HG03457 (cell line): ENCODE measurements around the gene ADARB1.

Experiments
- ATAC-seq: cut with Tn5 transposase; IDR thresholded peaks from one replicate; pipeline ENCODE4 v1.9.1; 2021; ENCODE audit warnings: moderate number of reproducible peaks; ENCODE audit not compliant: unreplicated experiment

The ADARB1 gene

DNA sequence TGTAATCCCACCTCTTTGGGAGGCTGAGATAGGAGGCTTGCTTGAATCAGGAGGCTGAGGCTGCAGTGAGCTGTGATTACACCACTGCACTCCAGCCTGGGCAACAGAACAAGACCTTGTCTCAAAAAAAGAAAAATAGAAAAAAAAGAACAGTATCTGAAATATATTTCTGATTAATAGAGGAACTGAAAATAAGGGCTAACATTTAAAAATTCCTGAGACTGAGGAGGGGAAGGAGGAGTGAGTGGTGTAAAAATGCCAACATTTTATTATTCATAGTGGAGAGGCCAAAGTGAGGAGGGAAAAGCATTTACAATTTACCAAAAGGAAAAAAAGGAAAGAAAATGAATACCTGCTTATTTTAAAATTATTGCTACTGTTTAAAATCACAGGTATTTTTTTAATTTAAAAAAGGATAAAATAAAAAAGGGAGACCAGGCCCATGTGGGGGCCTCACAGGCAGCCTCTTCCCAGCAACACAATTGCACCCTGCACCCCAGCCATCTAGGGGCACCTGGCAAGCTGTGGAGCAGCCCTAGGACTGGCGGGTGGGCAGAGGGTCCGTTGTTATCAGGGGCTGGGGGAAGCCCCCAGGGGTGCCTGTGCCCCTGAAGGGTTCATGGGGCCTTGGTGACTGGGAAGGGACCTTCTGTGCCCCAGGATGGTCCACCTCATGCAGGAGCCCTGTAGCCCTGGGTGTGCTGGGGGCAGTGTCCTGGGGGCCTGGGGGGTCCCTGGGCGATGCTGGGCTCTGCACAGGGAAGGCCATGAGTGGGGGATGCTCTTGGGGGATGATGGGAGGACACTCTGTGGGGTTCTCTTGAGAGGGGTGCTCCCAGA, 34.8 kb upstream of the ADARB1 start:
- ATAC-seq = no peak

GRCh38 chr21:45040157-45040711, 34.1 kb upstream of the ADARB1 start:
- ATAC-seq = no peak

- ATAC-seq = no peak
Observed at GRCh38 chr21:45040739-45041138, 33.6 kb upstream of the ADARB1 start.

DNA sequence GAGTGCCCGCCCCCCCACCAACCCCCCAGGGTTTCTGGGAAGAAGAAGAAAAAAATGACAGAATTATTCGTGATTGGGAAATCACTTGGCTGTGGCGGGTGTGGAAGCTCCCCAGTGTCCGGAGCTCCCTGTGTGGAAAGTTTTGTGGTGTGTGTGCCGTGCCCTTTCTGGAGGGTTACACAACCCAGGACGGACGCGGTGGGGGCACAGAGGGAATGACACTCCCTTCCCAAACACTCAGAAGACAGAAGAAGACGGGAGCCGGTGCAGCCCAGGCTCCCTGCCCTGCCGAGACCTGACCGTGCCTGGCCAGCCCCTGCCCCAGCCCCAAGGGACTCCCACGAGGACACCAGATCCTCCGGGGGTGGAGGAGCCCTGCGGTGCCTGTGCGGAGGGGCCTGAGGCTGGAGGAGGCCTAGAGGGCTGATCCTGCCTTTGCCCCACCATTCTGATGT, 33.0 kb upstream of the ADARB1 start:
- no peak for ATAC-seq

DNA sequence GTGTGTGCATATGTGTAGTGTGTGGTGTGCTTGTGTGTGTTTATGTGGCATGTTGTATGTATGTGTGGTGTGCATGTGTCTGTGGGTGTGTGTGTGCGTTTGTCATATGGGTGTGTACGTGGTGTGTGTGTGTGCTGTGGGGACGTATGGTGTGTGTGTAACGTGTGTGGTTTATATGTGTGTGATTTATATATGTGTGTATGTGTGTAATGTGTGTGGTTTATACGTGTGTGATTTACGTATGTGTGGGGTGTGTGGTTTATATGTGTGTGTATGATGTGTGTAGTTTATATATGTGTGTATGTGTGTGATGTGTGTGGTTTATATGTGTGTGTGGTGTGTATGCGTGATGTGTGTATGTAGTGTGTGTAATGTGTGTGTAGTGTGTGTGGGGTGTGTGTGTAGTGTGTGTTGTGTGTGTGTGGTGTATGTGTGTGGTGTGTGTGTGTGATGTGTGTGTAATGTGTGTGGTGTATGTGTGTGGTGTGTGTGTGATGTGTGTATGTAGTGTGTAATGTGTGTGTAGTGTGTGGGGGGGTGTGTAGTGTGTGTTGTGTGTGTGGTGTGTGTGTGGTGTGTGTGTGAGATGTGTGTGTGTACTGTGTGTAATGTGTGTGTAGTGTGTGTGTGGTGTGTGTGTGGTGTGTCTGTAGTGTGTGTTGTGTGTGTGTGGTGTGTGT, 32.3 kb upstream of the ADARB1 start:
- ATAC-seq = no peak

DNA sequence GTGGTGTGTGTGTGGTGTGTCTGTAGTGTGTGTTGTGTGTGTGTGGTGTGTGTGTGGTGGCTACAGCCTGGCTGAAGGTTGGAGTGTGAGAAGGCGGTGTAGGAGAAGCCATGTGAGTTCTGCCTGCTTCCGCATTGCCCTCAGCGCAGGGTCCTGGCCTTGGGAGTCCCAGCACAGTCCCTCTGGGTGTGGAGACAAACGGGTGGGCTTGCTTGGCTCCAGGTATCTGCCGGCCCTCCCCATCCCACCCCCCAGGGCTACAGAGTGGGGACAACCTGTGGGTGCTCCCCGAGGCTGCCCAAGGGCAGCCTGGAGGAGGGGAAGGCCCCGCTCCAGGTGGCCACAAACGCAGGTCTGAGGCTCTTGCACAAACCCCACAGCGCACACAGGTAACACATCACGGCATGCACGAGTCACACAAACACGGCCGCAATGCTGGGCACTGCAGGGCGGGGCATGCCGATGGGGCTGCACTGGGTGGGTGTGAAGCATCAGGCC, 31.7 kb upstream of the ADARB1 start:
- ATAC-seq = no peak

GRCh38 chr21:45043541-45044020, 30.8 kb upstream of the ADARB1 start:
- ATAC-seq = no peak

DNA sequence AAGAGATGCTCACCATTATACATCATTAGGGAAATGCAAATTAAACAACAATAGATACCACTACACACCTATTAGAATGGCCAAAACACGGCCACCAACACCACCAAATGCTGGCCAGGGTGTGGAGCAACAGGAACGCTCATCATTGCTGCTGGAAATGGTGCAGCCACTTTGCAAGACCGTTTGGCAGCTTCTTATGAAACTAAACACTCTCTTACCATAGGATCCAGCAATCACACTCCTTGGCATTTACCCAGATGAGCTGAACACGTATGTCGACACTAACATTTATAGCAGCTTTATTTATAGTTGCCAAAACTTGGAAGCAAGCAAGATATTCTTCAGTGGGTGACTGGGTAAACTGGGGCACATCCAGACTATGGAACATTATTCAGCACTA, 28.9 kb upstream of the ADARB1 start:
- ATAC-seq = no peak

GRCh38 chr21:45047257-45047656, 27.1 kb upstream of the ADARB1 start:
- no peak for ATAC-seq

- ATAC-seq = no peak
Observed at GRCh38 chr21:45048026-45048698, 26.2 kb upstream of the ADARB1 start.

DNA sequence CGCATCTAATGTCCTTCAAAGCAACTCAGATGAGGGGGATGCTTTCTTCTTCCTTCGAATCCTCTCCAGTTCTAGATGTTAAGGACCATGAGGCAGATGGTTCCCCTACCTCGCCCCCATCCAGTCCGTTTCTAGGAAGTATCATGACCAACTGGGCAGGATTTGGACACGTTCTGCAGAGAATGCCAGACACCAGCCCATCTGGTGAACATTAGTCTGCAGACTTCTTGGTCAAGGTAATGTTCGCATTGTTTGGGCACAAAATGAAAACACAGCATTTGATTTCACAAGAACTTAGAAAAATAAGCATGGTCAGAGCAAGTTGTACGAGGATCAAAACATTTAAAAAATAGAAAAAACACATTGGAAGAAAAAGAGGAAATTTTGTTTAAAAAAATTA, 25.4 kb upstream of the ADARB1 start:
- ATAC-seq = no peak

- no peak for ATAC-seq
Observed at GRCh38 chr21:45049714-45050344, 24.6 kb upstream of the ADARB1 start.

- no peak for ATAC-seq
Observed at GRCh38 chr21:45050345-45050796, 24.0 kb upstream of the ADARB1 start.

- ATAC-seq = no peak
Observed at GRCh38 chr21:45050797-45051489, 23.4 kb upstream of the ADARB1 start.

DNA sequence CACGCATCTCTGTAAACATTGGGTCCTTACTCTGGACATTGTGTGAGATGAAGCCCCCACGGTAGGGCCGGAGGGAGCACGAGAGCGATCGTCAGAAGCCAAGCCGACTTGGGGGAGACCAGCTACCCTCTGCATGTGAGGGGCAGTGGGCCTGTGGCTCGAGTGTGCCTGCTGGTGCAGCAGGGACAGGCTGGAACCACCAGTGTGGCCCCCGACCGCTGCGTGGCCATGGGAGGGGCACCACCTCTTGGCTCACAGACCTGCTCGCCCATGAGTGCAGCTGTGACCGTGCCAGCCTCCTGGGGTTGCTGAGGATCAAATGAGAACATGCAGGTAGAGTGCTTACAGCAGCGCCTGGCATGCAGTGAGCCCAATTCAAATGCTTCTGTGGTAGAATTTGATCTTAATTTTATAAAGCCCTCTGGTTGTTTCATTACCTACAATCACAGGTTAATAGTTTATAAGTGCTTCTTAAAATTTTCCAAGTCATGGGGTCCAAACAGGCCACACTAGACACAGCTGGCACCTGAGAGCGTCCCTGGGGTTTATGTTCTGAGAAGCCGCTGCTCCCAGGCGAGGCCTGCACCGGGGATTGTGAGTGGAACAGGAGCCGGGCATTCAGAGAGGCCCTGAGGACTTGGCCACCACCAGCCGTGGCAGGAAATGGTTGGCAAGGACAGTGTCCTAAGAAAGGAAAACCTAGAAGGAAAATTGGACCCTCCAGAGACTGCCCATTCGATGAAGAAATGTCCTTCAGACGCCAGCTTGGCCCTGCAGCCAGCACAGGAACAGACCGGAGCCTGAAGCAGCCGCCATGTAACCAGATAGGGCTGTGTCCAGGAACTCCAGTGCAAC, 22.6 kb upstream of the ADARB1 start:
- ATAC-seq = no peak

DNA sequence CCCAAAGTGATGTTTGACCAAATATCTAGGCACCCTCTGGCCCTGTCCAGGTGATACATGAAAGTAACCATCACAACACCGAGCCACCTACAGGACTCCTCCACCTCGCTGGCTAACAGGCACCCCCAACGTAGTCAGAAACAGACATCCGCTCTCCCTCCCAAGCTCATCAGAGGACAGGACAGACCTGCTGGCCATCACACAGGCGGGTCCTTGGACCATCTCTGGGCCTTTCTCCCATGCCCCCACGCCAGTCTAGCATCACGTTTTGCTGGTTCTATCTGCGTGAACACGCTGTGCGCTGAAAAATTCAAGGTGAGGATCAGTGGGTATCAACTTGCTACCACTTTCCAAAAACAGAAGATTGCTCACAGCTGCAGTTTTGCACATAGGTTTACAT, 21.4 kb upstream of the ADARB1 start:
- ATAC-seq = no peak

- ATAC-seq = no peak
Observed at GRCh38 chr21:45053561-45054226, 20.7 kb upstream of the ADARB1 start.

DNA sequence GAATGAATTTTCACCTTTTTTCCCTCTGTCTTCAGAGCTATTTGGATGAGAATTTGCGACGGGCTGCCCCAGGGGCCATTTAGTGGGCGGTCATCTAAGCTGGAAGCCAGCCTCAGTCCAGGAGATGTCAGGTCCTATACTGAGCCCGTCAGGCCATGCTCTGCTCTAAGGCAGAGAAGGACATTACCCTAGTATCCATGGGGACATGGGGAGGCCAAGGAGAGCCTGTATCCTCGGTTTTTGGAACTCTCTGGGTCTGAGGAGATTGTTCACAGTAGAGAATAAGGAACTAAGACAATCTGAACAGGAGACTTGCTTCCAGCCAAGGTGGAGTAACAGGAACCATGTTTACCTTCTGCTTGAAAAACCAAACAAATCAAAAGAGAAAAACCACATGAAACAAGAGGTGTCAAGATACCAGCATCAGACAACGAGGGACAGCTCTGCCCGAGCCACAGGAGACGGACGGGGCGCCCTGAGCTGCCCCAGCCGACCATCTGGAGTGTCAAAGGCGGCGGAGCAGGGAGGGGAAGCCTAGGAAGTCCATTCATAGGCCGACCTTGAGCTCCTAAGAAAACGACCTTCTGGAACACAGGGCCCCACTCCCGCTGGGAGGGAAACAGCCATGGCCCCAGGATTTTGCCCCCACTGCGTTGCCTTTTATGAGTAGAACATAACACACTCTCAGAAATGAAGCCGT, 20.0 kb upstream of the ADARB1 start:
- ATAC-seq = no peak
